Measurements from ENCODE around the gene PRKCG. TPM values are rescaled to one million over a fixed set of nuclear protein-coding genes. Genes with fewer than 3 reads are reported as not detected.
"Not testable (repeated sequence)": the region's sequence is repeated elsewhere in the genome, so short reads cannot be mapped to it uniquely, and the experiment has no call there.

Gene PRKCG
- total RNA-seq (2014; rRNA removed; shearing (Covaris generic)), result not detected in 2 replicates

GRCh38 chr19:53881482-53882390 is at the start of gene PRKCG:
TSS of gene PRKCG (plus strand) at chr19:53882197. CDS start at chr19:53882495, 298 bp downstream.
- no peak for DNase-seq (ENCODE audit: low read depth)

GRCh38 chr19:53832861-53833260 is 49.1 kb upstream of the PRKCG start:
- DNase-seq (ENCODE audit: low read depth), result not testable (repeated sequence)

GRCh38 chr19:53838446-53838845 is 43.6 kb upstream of the PRKCG start:
- not testable (repeated sequence) for DNase-seq (ENCODE audit: low read depth)

- not testable (repeated sequence) for DNase-seq (ENCODE audit: low read depth)
These were observed 41.8 kb upstream of the PRKCG start for GRCh38 chr19:53840241-53840640.

GRCh38 chr19:53840914-53841313 is 41.1 kb upstream of the PRKCG start:
- peak; percentile 90 for DNase-seq (ENCODE audit: low read depth)

- DNase-seq (ENCODE audit: low read depth), result no peak
These were observed 37.1 kb upstream of the PRKCG start for GRCh38 chr19:53844849-53845246.

- DNase-seq (ENCODE audit: low read depth), result no peak
These were observed 34.4 kb upstream of the PRKCG start for GRCh38 chr19:53847555-53847954.

GRCh38 chr19:53849237-53849676 is 32.7 kb upstream of the PRKCG start:
- peak; percentile 89 for DNase-seq (ENCODE audit: low read depth)

GRCh38 chr19:53853707-53854106 is 28.3 kb upstream of the PRKCG start:
- DNase-seq (ENCODE audit: low read depth), result no peak

- DNase-seq (ENCODE audit: low read depth), result no peak
These were observed 17.6 kb upstream of the PRKCG start for GRCh38 chr19:53864308-53864836.

- DNase-seq (ENCODE audit: low read depth), result no peak
These were observed 16.5 kb upstream of the PRKCG start for GRCh38 chr19:53865523-53865917.

- peak; percentile 77 for DNase-seq (ENCODE audit: low read depth)
These were observed 15.8 kb upstream of the PRKCG start for GRCh38 chr19:53865918-53866864.

GRCh38 chr19:53866865-53867224 is 15.2 kb upstream of the PRKCG start:
- DNase-seq (ENCODE audit: low read depth), result no peak

GRCh38 chr19:53867225-53868090 is 14.5 kb upstream of the PRKCG start, which contains the start of gene MYADM:
TSS of gene MYADM (plus strand) at chr19:53867883. CDS start at chr19:53873530, 5,647 bp downstream.
- DNase-seq (ENCODE audit: low read depth), result peak; percentile 99

- DNase-seq (ENCODE audit: low read depth), result peak; percentile 79
These were observed 13.7 kb upstream of the PRKCG start for GRCh38 chr19:53868091-53868891.

- peak; percentile 92 for DNase-seq (ENCODE audit: low read depth)
These were observed 12.8 kb upstream of the PRKCG start for GRCh38 chr19:53868892-53869804.

GRCh38 chr19:53869805-53870484 is 12.1 kb upstream of the PRKCG start:
- not testable (repeated sequence) for DNase-seq (ENCODE audit: low read depth)

GRCh38 chr19:53870485-53870844 is 11.5 kb upstream of the PRKCG start:
- no peak for DNase-seq (ENCODE audit: low read depth)
